ENCODE measurements around the gene ZKSCAN5. TPM values are rescaled to one million over a fixed set of nuclear protein-coding genes. Genes with fewer than 3 reads are reported as not detected.
"Not testable (repeated sequence)": the region's sequence is repeated elsewhere in the genome, so short reads cannot be mapped to it uniquely, and the experiment has no call there.

ZKSCAN5 gene
- polyA plus RNA-seq, 3 donors = 1.6 to 2.9 (median 2.2) TPM

DNA sequence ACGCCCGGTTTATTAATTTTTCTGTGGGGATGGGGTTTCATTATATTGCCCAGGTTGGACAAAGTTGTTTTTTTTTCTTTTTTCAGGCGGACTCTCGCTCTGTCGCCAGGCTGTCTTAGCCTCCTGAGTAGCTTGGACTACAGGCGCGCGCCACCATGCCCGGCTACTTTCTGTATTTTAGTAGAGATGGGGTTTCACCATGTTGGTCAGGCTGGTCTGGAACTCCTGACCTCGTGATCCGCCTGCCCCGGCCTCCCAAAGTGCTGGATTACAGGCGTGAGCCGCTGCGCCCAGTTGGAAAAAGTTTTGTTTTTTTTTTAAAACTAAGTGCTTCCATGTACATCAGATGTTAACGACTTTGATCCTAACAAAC, 3.8 kb upstream of the ZKSCAN5 start:
- Histone ChIP-seq H4K20me1 (ENCODE audit: insufficient read depth, low read length) (peaks cover 36% of the 10 kb centered on the region), H3K4me1 (ENCODE audit: control insufficient read depth in 1 of 2, insufficient read depth in 2 of 2, low read length in 2 of 2) (peaks cover 32 to 38% of the 10 kb centered on the region in 2 donors), H3K27ac (ENCODE audit: low read depth in 1 of 2, low read length in 2 of 2) (peak overlapping the region; percentile 100), H3K27me3 (ENCODE audit: control insufficient read depth in 2 of 2, insufficient read depth in 2 of 2, low read length in 2 of 2) (no peaks in the 10 kb centered on the region), H3K36me3 (replicated peaks in 1 of 2; ENCODE audit: control insufficient read depth in 1 of 2, insufficient read depth in 2 of 2, low read length in 2 of 2) (peaks cover 15 to 26% of the 10 kb centered on the region in 2 donors), H3K79me2 (ENCODE audit: insufficient read depth, low read length) (peaks cover 67% of the 10 kb centered on the region), H3K9ac (ENCODE audit: insufficient read depth, low read length, poor library complexity, severe bottlenecking) (peak overlapping the region; percentile 97), H2AFZ (ENCODE audit: insufficient read depth, low read depth, low read length, poor library complexity, severe bottlenecking) (peak overlapping the region; percentile 72), H3K9me3 (replicated peaks in 1 of 2; ENCODE audit: control insufficient read depth in 1 of 2, insufficient read depth in 1 of 2, low read length in 2 of 2) (peaks cover 0 to 4% of the 10 kb centered on the region in 2 donors), H3K4me2 (replicated peaks; ENCODE audit: extremely low read depth, low read length, poor library complexity, severe bottlenecking) (peak overlapping the region; percentile 91), H3K4me3 (replicated peaks in 1 of 3; ENCODE audit: low read depth in 2 of 3, low read length in 3 of 3) (peak overlapping the region; percentile 71 to 100 (median 99))
- Mint-ChIP-seq H3K36me3 (peaks cover 17 to 25% of the 10 kb centered on the region in 2 donors), H3K27me3 (ENCODE audit: low read depth in 3 of 3) (no peaks in the 10 kb centered on the region), H3K27ac (peak overlapping the region; percentile 97 to 100 (median 99)), H3K4me3 (peak overlapping the region; percentile 99 to 100), H3K9me3 (peaks cover 0 to 6% (median 4%) of the 10 kb centered on the region in 7 donors), H3K4me1 (peaks cover 24% of the 10 kb centered on the region)
- TF ChIP-seq, protein P1, sequence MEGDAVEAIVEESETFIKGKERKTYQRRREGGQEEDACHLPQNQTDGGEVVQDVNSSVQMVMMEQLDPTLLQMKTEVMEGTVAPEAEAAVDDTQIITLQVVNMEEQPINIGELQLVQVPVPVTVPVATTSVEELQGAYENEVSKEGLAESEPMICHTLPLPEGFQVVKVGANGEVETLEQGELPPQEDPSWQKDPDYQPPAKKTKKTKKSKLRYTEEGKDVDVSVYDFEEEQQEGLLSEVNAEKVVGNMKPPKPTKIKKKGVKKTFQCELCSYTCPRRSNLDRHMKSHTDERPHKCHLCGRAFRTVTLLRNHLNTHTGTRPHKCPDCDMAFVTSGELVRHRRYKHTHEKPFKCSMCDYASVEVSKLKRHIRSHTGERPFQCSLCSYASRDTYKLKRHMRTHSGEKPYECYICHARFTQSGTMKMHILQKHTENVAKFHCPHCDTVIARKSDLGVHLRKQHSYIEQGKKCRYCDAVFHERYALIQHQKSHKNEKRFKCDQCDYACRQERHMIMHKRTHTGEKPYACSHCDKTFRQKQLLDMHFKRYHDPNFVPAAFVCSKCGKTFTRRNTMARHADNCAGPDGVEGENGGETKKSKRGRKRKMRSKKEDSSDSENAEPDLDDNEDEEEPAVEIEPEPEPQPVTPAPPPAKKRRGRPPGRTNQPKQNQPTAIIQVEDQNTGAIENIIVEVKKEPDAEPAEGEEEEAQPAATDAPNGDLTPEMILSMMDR (IDR thresholded peaks at IDR 0.05) = no peak
- 57% methylated on average over 6 of the region's 16 CpGs for WGBS (ENCODE audit: insufficient coverage)
- intact Hi-C loops (cut with micrococcal nuclease) = loop anchor here in 1 of 2 donors (5.0 to 10.0 kb wide), 2 partner anchors 96 to 117 kb away; partner anchors contain the start of genes BUD31, PDAP1 and ZSCAN25
- no peak for DNase-seq

DNA sequence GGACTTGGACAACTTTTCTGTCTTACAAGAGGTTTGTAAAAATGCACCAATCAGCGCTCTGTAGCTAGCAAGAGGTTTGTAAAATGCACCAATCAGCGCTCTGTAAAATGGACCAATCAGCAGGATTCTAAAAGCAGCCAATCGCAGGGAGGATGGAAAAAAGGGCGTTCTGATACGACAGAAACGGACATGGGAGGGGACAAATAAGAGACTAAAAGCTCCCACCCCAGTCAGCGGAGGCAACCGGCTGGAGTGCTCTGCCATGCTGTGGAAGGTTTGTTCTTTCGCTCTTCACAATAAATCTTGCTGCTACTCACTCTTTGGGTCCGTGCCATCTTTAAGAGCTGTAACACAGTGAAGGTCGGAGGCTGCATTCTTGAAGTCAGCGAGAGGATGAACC, 3.2 kb upstream of the ZKSCAN5 start:
- H3K4me1 ChIP-seq (ENCODE audit: control insufficient read depth in 1 of 2, insufficient read depth in 2 of 2, low read length in 2 of 2) = peaks cover 38 to 45% of the 10 kb centered on the region in 2 donors

More for the DNA sequence above, 3.2 kb upstream of the ZKSCAN5 start:
- H3K36me3 Mint-ChIP-seq = peaks cover 13 to 19% of the 10 kb centered on the region in 2 donors
- Histone ChIP-seq H3K27ac (ENCODE audit: low read depth in 1 of 2, low read length in 2 of 2) (peak overlapping the region in 1 of 2 donors; percentile 100), H3K4me3 (replicated peaks in 1 of 3; ENCODE audit: low read depth in 2 of 3, low read length in 3 of 3) (peak overlapping the region in 1 of 3 experiments; percentile 99), H3K4me2 (replicated peaks; ENCODE audit: extremely low read depth, low read length, poor library complexity, severe bottlenecking) (peak overlapping the region; percentile 91), H3K79me2 (ENCODE audit: insufficient read depth, low read length) (peaks cover 67% of the 10 kb centered on the region), H4K20me1 (ENCODE audit: insufficient read depth, low read length) (peaks cover 30% of the 10 kb centered on the region), H3K36me3 (replicated peaks in 1 of 2; ENCODE audit: control insufficient read depth in 1 of 2, insufficient read depth in 2 of 2, low read length in 2 of 2) (peaks cover 12 to 19% of the 10 kb centered on the region in 2 donors)
- H3K4me3 Mint-ChIP-seq; H3K9ac ChIP-seq (ENCODE audit: insufficient read depth, low read length, poor library complexity, severe bottlenecking); H3K27me3 Mint-ChIP-seq (ENCODE audit: low read depth in 3 of 3); H3K9me3 Mint-ChIP-seq; DNase-seq; H3K9me3 ChIP-seq (replicated peaks in 1 of 2; ENCODE audit: control insufficient read depth in 1 of 2, insufficient read depth in 1 of 2, low read length in 2 of 2); H3K27me3 ChIP-seq (ENCODE audit: control insufficient read depth in 2 of 2, insufficient read depth in 2 of 2, low read length in 2 of 2); H2AFZ ChIP-seq (ENCODE audit: insufficient read depth, low read depth, low read length, poor library complexity, severe bottlenecking): not testable (repeated sequence)
- intact Hi-C loops (cut with micrococcal nuclease) = loop anchor here in 1 of 2 donors (5.0 to 10.0 kb wide), 2 partner anchors 96 to 116 kb away; partner anchors contain the start of genes BUD31, PDAP1 and ZSCAN25
- H3K4me1 Mint-ChIP-seq = peaks cover 31% of the 10 kb centered on the region
- H3K27ac Mint-ChIP-seq = peak overlapping the region in 3 of 7 donors; percentile 24 to 97 (median 54)
- WGBS (ENCODE audit: insufficient coverage) = 84% methylated on average over 5 of the region's 12 CpGs

Data from CD14-positive monocyte (primary cell).